ENCODE results near the gene GPHN.
"Not testable (repeated sequence)": the region's sequence is repeated elsewhere in the genome, so short reads cannot be mapped to it uniquely, and the experiment has no call there.

GPHN gene

DNA sequence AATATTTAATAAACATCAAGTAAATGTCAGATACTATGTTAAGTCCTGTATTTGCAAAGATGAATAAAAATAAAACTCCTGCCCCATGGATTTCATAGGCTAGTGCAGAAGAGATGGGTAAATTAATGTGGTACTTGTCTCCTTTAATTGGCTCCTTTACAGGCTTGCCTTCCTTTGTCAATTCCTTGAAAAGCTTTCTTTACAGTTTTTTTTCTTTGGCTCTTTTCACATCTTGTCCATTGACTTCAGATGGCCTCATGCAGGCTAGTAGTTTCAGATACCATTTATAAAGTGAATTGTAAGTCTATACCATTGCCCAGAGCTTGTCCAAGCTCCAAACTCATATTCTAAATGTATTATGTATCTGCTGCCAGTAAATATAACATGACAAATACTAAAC is 552.6 kb downstream of the GPHN start:
- Mint-ChIP-seq H3K27me3 (ENCODE audit: low read depth) (no peaks in the 10 kb centered on the region), H3K4me3 (no peak overlapping the region), H3K9me3 (peaks cover 8% of the 10 kb centered on the region), H3K36me3 (ENCODE audit: low read depth) (peaks cover 59% of the 10 kb centered on the region), H3K27ac (no peak overlapping the region), H3K4me1 (no peaks in the 10 kb centered on the region)
- TF ChIP-seq, protein P1, sequence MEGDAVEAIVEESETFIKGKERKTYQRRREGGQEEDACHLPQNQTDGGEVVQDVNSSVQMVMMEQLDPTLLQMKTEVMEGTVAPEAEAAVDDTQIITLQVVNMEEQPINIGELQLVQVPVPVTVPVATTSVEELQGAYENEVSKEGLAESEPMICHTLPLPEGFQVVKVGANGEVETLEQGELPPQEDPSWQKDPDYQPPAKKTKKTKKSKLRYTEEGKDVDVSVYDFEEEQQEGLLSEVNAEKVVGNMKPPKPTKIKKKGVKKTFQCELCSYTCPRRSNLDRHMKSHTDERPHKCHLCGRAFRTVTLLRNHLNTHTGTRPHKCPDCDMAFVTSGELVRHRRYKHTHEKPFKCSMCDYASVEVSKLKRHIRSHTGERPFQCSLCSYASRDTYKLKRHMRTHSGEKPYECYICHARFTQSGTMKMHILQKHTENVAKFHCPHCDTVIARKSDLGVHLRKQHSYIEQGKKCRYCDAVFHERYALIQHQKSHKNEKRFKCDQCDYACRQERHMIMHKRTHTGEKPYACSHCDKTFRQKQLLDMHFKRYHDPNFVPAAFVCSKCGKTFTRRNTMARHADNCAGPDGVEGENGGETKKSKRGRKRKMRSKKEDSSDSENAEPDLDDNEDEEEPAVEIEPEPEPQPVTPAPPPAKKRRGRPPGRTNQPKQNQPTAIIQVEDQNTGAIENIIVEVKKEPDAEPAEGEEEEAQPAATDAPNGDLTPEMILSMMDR (IDR thresholded peaks at IDR 0.05; ENCODE audit: unreplicated experiment in 3 of 3), result no peak

DNA sequence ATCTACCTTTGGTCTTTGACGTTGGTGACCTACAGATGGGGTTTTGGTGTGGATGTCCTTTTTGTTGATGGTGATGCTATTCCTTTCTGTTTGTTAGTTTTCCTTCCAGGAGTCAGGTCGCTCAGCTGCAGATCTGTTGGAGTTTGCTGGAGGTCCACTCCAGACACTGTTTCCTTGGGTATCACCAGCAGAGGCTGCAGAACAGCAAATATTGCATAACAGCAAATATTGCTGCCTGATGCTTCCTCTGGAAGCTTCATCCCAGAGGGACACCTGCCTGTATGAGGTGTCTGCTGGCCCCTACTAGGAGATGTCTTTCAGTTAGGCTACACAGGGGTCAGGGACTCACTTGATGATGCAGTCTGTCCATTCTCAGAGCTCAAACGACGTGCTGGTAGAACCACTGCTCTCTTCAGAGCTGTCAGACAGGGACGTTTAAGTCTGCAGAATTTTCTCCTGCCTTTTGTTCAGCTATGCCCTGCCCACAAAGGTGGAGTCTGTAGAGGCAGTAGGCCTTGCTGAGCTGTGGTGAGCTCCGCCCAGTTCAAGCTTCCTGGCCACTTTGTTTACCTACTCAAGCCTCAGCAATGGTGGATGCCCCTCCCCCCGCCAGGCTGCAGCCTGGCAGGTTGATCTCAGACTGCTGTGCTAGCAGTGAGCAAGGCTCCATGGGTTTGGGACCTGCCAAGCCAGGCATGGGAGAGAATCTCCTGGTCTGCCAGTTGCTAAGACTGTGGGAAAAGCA is 559.3 kb downstream of the GPHN start:
- H3K9me3 Mint-ChIP-seq; H3K27me3 Mint-ChIP-seq (ENCODE audit: low read depth); H3K4me3 Mint-ChIP-seq; H3K4me1 Mint-ChIP-seq; H3K27ac Mint-ChIP-seq: not testable (repeated sequence)
- peaks cover 52% of the 10 kb centered on the region for H3K36me3 Mint-ChIP-seq (ENCODE audit: low read depth)

DNA sequence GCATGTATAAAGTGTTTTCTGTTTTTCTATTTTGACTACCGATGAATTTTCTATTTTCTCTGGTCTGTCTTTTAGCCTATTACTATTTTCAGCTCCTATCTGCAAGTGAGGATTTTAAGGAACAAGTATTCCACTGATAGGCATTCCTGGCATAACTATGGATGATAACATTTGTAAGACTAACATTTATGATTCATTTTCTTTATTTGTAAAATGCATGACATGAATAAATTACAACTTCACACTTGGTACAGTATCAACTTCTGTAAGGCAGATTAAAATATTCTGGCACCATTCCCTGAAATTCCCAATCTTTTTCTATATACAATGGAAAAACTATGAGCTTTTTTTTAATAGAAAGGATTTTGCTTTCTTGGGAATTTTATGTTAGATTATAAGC is 560.3 kb downstream of the GPHN start:
- H3K4me3 Mint-ChIP-seq, result no peak overlapping the region
- H3K36me3 Mint-ChIP-seq (ENCODE audit: low read depth), result peaks cover 42% of the 10 kb centered on the region
- TF ChIP-seq, protein P1 (IDR thresholded peaks at IDR 0.05; ENCODE audit: unreplicated experiment in 3 of 3), result no peak
- H3K27ac Mint-ChIP-seq, result peak overlapping the region in 2 of 3 experiments; percentile 38 to 49
- H3K4me1 Mint-ChIP-seq, result peaks cover 9% of the 10 kb centered on the region
- no peaks in the 10 kb centered on the region for H3K27me3 Mint-ChIP-seq (ENCODE audit: low read depth)
- H3K9me3 Mint-ChIP-seq, result peaks cover 6% of the 10 kb centered on the region

DNA sequence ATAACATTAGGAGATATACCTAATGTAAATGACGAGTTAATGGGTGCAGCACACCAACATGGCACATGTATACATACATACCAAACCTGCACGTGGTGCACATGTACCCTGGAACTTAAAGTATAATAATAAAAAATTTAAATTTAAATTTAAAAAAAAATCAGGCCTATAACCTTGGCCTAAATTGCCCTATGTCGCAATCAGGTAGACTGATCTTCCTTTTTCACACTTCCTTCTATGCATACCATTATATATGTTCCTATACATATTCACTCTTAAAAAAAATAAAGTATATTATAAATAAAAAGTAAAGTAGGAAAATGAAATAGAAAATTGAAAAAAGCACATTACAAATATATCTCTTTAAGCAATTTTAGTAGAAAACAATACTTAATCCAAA is 563.6 kb downstream of the GPHN start:
- peaks cover 20% of the 10 kb centered on the region for H3K36me3 Mint-ChIP-seq (ENCODE audit: low read depth)
- no peak overlapping the region for H3K4me3 Mint-ChIP-seq
- no peaks in the 10 kb centered on the region for H3K9me3 Mint-ChIP-seq
- no peaks in the 10 kb centered on the region for H3K27me3 Mint-ChIP-seq (ENCODE audit: low read depth)
- TF ChIP-seq, protein P1 (IDR thresholded peaks at IDR 0.05; ENCODE audit: unreplicated experiment in 3 of 3), result no peak
- H3K4me1 Mint-ChIP-seq, result peaks cover 9% of the 10 kb centered on the region
- no peak overlapping the region for H3K27ac Mint-ChIP-seq

DNA sequence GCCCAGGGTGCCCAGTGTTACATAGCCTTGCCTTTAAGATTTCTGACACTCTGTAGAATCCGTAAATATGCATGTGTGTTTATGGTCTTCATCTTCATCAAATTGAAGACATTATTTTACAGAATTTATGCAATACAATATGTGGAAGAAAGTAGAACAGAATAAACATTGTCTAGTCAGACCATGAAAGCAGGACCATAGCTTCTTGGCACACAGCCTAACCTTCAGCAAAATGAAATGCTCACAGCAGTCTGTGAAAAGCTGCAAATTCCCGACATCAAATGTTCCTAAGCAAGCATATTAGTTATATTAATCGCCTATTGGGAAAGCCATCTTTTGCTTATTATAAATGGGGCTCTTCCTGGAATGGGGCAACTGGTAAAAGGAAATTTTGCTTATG is 570.0 kb downstream of the GPHN start:
- Mint-ChIP-seq H3K27me3 (ENCODE audit: low read depth) (no peaks in the 10 kb centered on the region), H3K4me1 (peaks cover 23% of the 10 kb centered on the region), H3K9me3 (peaks cover 16% of the 10 kb centered on the region), H3K4me3 (no peak overlapping the region), H3K36me3 (ENCODE audit: low read depth) (peaks cover 31% of the 10 kb centered on the region), H3K27ac (peak overlapping the region in 2 of 3 experiments; percentile 8 to 13)
- TF ChIP-seq, protein P1 (IDR thresholded peaks at IDR 0.05; ENCODE audit: unreplicated experiment in 3 of 3), result no peak

DNA sequence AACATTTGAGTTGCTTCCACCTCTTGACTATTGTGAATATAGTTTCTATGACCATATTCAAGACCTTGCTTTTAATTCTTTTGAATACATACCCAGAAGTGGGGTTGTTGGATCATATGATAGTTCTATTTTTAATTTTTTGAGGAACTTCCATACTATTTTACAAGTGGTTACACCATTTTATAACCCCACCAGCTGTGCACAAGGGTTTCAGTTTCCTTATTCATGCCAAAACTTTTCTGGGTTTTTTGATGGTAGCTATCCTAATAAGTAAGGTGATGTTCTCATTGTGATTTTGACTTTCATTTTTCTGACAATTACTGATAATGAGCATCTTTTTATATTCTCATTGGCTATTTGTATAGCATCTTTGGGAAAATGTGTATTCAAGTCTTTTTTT is 571.9 kb downstream of the GPHN start:
- Mint-ChIP-seq H3K4me1 (peaks cover 29% of the 10 kb centered on the region), H3K36me3 (ENCODE audit: low read depth) (peaks cover 40% of the 10 kb centered on the region), H3K27me3 (ENCODE audit: low read depth) (no peaks in the 10 kb centered on the region), H3K4me3 (no peak overlapping the region), H3K27ac (no peak overlapping the region), H3K9me3 (peaks cover 19% of the 10 kb centered on the region)
- TF ChIP-seq, protein P1 (IDR thresholded peaks at IDR 0.05; ENCODE audit: unreplicated experiment in 3 of 3), result no peak

Measured in nephron (organoid).